M059J (cell line): ENCODE data around the gene PIM3. TPM values are rescaled to one million over a fixed set of nuclear protein-coding genes. Genes with fewer than 3 reads are reported as not detected.
A peak's percentile ranks its signal among the peaks of the same experiment; 100 is the strongest.

Experiments used
- DNase-seq: peaks from one replicate; pipeline ENCODE4 v3.0.0-alpha.2; 2012; ENCODE audit warnings: low read depth
- total RNA-seq: library from RNA; depleted of rRNA; stranded (reverse); fragments of >200 nt; shearing (Covaris generic); gene quantifications from 2 replicates; pipeline ENCODE4 v1.2.3, GENCODE V29; 2014

The PIM3 gene
- total RNA-seq, 1 experiment from 2014 or later, result 44.2 TPM

DNA sequence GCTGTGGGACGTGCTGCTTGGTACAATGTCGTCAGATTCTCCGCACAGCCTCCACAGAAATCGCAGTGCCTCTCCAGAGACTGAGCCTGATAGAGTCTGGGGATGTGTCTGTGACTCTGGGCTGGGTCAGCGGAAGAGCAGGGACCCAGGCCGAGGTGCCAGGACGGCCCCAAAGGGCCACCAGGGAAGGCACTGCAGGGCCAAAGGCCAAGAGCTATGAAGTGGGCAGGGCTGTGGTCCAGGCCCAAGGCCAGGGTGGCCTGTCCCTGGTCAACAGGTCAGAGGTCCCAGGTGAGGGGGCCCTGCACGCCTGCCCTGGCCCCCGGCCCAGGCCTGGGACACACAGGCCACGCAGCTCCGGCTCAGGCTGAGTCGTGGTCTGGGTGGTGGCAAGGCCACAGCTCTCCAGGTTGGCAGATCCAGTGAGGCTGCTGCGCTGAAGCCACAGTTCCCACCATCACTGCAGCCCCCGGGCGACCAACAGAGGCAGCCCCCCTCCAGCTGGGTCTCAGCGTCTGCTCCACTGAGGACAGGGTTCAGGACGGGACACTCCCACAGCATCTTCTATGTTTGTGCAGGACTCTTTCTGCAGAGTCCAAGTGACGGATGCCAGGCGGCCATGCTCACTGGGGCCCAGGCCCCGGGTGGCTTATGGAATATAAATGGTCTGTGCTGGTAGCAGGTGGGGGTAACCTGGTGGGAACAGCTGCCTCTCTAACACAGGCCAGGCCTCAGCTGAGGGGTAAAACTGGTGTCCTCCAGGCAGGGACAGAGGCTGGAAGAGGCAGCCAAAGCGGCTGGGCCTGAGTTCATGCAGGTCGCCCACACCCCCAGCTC is 4.8 kb upstream of the PIM3 start:
- DNase-seq, result no peak

GRCh38 chr22:49956418-49956770 is 4.2 kb upstream of the PIM3 start:
- DNase-seq, result no peak

DNA sequence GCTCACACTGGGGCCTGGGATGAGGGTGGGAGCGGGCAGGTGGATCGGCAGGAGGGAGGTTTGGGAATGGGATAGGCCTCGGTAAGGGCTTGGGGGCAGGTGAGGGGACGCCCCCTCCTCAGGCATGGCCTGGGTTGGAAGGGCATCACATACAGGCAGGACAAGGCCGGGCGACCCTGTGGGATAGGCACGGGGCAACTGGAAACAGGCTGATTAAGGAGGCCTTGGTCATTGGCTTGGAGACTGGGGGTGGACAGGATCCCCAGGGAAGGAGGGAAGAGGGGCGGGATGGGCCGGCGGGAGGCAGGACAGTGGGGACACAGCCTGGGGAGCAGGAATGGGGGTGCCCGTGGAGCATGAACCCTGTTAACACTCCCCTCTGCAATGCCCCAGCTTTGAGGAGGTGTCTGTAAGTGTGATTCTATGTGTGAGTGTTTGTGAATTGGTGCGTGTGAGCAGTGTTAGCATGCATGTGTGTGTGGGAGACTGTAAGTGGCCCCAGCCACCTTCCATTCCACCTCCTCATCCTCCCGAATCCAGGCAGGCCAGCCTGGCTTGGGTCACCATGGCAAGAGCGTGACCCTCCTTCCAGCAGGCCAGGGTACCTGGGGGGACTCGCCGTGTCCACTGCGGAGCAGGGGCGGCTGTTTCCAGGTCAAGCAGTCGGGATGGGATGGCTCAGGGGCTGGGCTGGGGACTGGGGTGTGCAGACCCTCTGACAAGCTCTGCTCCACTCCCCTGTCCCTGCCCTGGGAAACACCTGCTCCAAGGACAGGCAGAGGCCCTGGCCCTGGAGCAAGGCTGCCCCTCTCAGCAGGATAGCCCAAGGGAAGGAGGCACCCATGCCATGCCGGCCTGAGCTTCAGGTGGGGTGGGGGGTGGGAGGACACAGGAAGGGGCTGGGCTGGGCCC is 3.4 kb upstream of the PIM3 start:
- DNase-seq, result no peak

DNA sequence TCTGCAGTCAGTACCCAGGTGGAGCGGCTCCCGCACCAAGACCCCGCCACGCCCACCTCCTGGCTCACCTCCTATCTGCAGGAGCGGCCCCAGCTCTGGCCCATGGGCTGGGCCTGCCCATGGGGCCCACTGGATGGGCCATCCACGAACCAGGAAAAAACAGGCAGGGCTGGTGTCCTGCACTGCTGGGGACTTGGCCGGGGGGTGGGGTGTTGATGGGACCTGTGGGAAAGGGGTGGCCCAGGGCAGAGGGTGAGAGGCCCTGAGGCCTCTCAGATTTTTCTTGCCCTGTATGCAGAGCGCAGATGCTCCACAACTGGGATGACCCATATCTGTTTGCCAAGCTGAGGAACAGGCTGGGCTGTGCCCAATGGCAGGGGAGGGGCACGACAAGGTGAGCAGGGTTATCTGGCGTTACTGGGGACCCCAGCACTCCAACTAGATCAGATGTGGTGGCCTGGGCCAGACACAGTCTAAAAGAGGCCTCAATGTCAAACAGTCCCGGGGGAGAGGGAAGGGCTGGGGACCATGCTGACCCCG is 2.7 kb upstream of the PIM3 start:
- no peak for DNase-seq

DNA sequence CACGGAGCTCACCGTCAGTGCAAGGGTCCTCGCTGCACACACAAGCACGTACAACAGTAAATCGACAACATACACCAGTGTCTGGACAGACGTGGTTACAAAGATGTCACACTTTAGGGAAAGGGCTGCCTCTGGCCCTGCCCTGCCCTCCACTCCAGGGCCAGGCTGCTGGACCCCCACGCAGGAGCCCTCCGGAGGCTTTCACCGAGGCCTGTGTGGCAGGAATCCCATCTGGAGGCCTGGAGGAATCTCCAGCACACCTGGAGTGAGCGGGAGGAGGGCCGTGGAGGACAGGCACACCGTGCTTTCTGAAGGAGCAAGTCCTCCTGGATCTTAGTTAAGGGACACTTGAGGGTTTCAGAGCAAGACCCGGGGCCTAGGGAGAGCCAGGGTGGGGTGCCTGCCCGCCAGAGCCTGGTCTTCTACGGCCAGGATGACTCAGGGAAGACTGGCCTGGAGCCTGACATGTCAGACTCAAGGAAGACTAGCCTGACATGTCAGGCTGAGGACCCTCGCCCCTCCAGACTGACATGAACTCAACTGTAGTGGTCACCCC is 2.1 kb upstream of the PIM3 start:
- no peak for DNase-seq

GRCh38 chr22:49958931-49959781 is 1.4 kb upstream of the PIM3 start:
- no peak for DNase-seq

GRCh38 chr22:49959782-49960158 is 802 bp upstream of the PIM3 start:
- peak; percentile 77 for DNase-seq

DNA sequence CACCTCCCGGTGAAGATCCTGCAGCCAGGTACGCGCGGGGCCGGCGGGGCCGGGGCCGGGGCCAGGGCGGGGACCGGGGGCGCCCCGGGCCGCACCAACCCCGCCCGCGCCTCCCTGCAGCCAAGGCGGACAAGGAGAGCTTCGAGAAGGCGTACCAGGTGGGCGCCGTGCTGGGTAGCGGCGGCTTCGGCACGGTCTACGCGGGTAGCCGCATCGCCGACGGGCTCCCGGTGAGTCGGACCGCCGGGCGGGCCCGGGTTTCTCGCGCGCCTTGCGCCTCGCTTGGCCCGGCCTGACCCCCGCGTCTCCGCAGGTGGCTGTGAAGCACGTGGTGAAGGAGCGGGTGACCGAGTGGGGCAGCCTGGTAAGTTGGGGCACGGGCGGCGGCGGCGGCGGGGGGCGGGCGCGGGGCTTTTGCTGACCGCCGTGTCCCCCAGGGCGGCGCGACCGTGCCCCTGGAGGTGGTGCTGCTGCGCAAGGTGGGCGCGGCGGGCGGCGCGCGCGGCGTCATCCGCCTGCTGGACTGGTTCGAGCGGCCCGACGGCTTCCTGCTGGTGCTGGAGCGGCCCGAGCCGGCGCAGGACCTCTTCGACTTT is 531 bp downstream of the PIM3 start:
- DNase-seq, result no peak

DNA sequence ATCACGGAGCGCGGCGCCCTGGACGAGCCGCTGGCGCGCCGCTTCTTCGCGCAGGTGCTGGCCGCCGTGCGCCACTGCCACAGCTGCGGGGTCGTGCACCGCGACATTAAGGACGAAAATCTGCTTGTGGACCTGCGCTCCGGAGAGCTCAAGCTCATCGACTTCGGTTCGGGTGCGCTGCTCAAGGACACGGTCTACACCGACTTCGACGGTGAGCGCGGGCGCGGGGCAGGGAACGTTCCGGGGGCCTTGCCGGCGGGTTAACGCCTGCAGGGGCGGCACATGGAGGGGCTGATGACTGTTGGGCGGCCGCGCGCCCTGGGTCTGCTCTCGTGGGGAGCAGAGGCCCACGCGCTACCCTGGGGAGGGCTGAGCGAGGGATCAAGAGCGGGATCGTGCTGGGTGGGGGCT is 1.0 kb downstream of the PIM3 start:
- DNase-seq, result no peak

DNA sequence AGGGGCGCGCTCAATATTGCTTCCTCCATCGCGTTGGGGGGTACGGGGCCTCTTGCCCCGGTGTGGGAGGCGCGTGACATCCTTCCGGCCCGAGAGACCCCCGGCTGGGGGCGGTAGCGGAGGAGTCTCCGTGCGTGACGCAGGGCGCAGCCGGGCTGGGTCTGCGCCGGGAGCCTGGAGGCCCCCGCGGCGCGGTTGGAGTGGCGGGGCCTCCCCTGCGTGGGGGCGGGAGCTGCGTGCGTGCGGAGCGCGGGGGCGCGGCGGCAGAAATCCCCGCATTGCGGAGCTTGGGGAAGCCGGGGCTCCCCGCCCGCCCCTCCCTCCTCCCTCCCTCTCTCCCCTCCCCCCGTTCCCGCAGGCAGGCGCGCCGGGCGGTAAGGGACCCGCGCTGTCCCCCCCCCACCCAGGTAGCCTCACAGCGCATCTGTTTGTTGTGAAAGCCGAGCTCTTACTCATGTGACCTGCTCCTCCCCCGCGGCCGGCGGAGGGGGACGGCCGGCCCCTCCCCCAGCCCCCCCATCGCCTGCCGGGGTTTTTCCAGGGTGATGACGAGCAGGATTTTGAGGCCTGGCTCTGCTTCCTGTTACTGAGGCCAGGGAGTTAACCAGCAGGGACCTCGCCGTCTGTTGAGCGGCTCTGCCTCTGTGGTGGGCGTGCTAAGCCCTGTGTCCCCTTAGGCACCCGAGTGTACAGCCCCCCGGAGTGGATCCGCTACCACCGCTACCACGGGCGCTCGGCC is 1.6 kb downstream of the PIM3 start:
- peak; percentile 85 for DNase-seq

DNA sequence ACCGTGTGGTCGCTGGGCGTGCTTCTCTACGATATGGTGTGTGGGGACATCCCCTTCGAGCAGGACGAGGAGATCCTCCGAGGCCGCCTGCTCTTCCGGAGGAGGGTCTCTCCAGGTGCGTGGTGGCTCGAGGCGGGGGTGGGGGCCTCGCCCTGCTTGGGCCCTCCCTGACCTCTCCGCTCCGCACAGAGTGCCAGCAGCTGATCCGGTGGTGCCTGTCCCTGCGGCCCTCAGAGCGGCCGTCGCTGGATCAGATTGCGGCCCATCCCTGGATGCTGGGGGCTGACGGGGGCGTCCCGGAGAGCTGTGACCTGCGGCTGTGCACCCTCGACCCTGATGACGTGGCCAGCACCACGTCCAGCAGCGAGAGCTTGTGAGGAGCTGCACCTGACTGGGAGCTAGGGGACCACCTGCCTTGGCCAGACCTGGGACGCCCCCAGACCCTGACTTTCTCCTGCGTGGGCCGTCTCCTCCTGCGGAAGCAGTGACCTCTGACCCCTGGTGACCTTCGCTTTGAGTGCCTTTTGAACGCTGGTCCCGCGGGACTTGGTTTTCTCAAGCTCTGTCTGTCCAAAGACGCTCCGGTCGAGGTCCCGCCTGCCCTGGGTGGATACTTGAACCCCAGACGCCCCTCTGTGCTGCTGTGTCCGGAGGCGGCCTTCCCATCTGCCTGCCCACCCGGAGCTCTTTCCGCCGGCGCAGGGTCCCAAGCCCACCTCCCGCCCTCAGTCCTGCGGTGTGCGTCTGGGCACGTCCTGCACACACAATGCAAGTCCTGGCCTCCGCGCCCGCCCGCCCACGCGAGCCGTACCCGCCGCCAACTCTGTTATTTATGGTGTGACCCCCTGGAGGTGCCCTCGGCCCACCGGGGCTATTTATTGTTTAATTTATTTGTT is 2.4 kb downstream of the PIM3 start:
- no peak for DNase-seq

DNA sequence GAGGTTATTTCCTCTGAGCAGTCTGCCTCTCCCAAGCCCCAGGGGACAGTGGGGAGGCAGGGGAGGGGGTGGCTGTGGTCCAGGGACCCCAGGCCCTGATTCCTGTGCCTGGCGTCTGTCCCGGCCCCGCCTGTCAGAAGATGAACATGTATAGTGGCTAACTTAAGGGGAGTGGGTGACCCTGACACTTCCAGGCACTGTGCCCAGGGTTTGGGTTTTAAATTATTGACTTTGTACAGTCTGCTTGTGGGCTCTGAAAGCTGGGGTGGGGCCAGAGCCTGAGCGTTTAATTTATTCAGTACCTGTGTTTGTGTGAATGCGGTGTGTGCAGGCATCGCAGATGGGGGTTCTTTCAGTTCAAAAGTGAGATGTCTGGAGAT is 3.1 kb downstream of the PIM3 start:
- DNase-seq, result no peak

- no peak for DNase-seq
Observed at GRCh38 chr22:49964136-49965090, 3.8 kb downstream of the PIM3 start.

GRCh38 chr22:49965091-49966040 is 4.8 kb downstream of the PIM3 start:
- DNase-seq, result no peak

- no peak for DNase-seq
Observed at GRCh38 chr22:49966041-49966773, 5.6 kb downstream of the PIM3 start.
